HCT116 (cell line): ENCODE measurements around the gene UNC80. TPM values are rescaled to one million over a fixed set of nuclear protein-coding genes. Genes with fewer than 3 reads are reported as not detected.

Experiments used
- ATAC-seq: fragments of 200-7000 bp; cut with Tn5 transposase; 2 replicates; pipeline ENCODE4 v1.9.1; 2020; ENCODE audit warnings: mild to moderate bottlenecking, moderate library complexity
- BruUV-seq: library from RNA; stranded (reverse); fragments of 400-500 nt; replicated peaks from 2 replicates; lab custom pipeline; 2021; lab: Mats Ljungman, UMichigan
- CTCF ChIA-PET: fragments of 300-600 bp; sonication (Branson Sonifier 250); formaldehyde crosslinking; loops from one replicate; lab custom pipeline; 2021; ENCODE audit warnings: antibody characterized with exemption; lab: Charles Lee
- POLR2A ChIA-PET: fragments of 300-600, 350-600 bp; sonication (Branson Sonifier 250); formaldehyde crosslinking; loops from one replicate; lab custom pipeline; 2021; ENCODE audit warnings: antibody characterized with exemption; lab: Charles Lee
- RAD21 ChIA-PET, 2 experiments: fragments of 300-600 bp; sonication (Branson Sonifier 250); formaldehyde crosslinking; loops; one replicate each; lab custom pipeline; 2023; ENCODE audit warnings: low total read pairs in 2 of 2; ENCODE audit not compliant: uncharacterized antibody in 2 of 2, unreplicated experiment in 2 of 2, low non-redundant PET in 1 of 2; lab: Charles Lee
- DNase-seq: peaks from one replicate; pipeline ENCODE4 v3.0.0-alpha.2; 2010; ENCODE audit warnings: low read depth, low spot score
- H2AFZ ChIP-seq: fragments of 200-600 bp; shearing (Covaris generic), sonication (generic); 2 replicates; pipeline ENCODE4 v1.6.1; 2017; ENCODE audit warnings: low read depth, mixed run types, mixed read lengths, antibody characterized with exemption, low read length; ENCODE audit not compliant: poor library complexity, severe bottlenecking
- H3K27ac ChIP-seq: 2 replicates; pipeline ENCODE4 v1.5.1; 2012; ENCODE audit warnings: low read depth, low read length
- H3K27me3 ChIP-seq: fragments of 200-600 bp; sonication (generic); 2 replicates; pipeline ENCODE4 v1.6.1; 2016; ENCODE audit warnings: mixed run types, low read length, mixed read lengths; ENCODE audit not compliant: insufficient read depth
- H3K36me3 ChIP-seq, 2 experiments: fragments of 200-500 bp in 1 of 2; fragments of 200-600 bp in 1 of 2; sonication (Bioruptor generic) in 1 of 2; sonication (generic) in 1 of 2; 2 replicates each; pipeline versions ENCODE4 v1.5.1 to v1.6.1; 2014 to 2016; ENCODE audit warnings: low read length in 2 of 2, inconsistent platforms in 1 of 2, mixed read lengths in 1 of 2, mixed run types in 1 of 2; ENCODE audit not compliant: insufficient read depth in 2 of 2, control insufficient read depth in 1 of 2
- H3K4me1 ChIP-seq, 2 experiments: fragments of 200-600 bp in 1 of 2; sonication (generic) in 1 of 2; 2 replicates each; pipeline versions ENCODE4 v1.5.1 to v1.6.1; 2012 to 2017; ENCODE audit warnings: low read length in 2 of 2, inconsistent platforms in 1 of 2, mild to moderate bottlenecking in 1 of 2, mixed read lengths in 1 of 2, mixed run types in 1 of 2, moderate library complexity in 1 of 2; ENCODE audit not compliant: insufficient read depth in 2 of 2, control insufficient read depth in 1 of 2
- H3K4me2 ChIP-seq: fragments of 200-600 bp; sonication (generic); 2 replicates; pipeline ENCODE4 v1.6.1; 2017; ENCODE audit warnings: mixed run types, low read length, mixed read lengths
- H3K4me3 ChIP-seq, 2 experiments: fragments of 200-600 bp in 1 of 2; sonication (generic) in 1 of 2; replicated peaks in 1 of 2; 2 replicates each; pipeline ENCODE4 v1.5.1; 2011 to 2016; ENCODE audit warnings: low read length in 2 of 2, control low read depth in 1 of 2, low read depth in 1 of 2, mild to moderate bottlenecking in 1 of 2, mixed read lengths in 1 of 2, mixed run types in 1 of 2
- H3K79me2 ChIP-seq: fragments of 200-600 bp; sonication (generic); 2 replicates; pipeline ENCODE4 v1.6.1; 2017; ENCODE audit warnings: mild to moderate bottlenecking, mixed run types, low read length, moderate library complexity, mixed read lengths; ENCODE audit not compliant: insufficient read depth
- H3K9ac ChIP-seq: fragments of 200-600 bp; sonication (generic); 2 replicates; pipeline ENCODE4 v1.6.1; 2016; ENCODE audit warnings: low read length, mixed read lengths
- H3K9me2 ChIP-seq: fragments of 200-600 bp; sonication (generic), shearing (Covaris generic); 2 replicates; pipeline ENCODE4 v1.6.1; 2017; ENCODE audit warnings: mixed run types, mild to moderate bottlenecking, moderate library complexity; ENCODE audit not compliant: insufficient read depth
- H3K9me3 ChIP-seq, 2 experiments: fragments of 200-500 bp in 1 of 2; fragments of 200-600 bp in 1 of 2; sonication (Bioruptor generic) in 1 of 2; sonication (generic) in 1 of 2; 2 replicates each; pipeline ENCODE4 v1.6.1; 2014 to 2017; ENCODE audit warnings: low read length in 2 of 2, mixed read lengths in 2 of 2, inconsistent platforms in 1 of 2, low read depth in 1 of 2, mild to moderate bottlenecking in 1 of 2, mixed run types in 1 of 2, moderate library complexity in 1 of 2; ENCODE audit not compliant: control insufficient read depth in 1 of 2, insufficient read depth in 1 of 2
- H4K20me1 ChIP-seq: fragments of 200-600 bp; sonication (generic), shearing (Covaris generic); 2 replicates; pipeline ENCODE4 v1.6.1; 2017; ENCODE audit warnings: mixed run types, mild to moderate bottlenecking, moderate library complexity; ENCODE audit not compliant: insufficient read depth
- ATF3 ChIP-seq: IDR thresholded peaks from 2 replicates; pipeline ENCODE4 v1.6.1; 2012
- CTCF ChIP-seq, 3 experiments: fragments of 200-600 bp in 1 of 3; sonication (generic) in 1 of 3; IDR thresholded peaks in 2 of 3; conservative IDR thresholded peaks in 1 of 3; 2 replicates each; pipeline ENCODE4 v1.5.1; 2012 to 2017; ENCODE audit warnings: low read depth in 2 of 3, low read length in 2 of 3, antibody characterized with exemption in 1 of 3, borderline replicate concordance in 1 of 3, control low read depth in 1 of 3, mild to moderate bottlenecking in 1 of 3, mixed read lengths in 1 of 3, mixed run types in 1 of 3, moderate library complexity in 1 of 3; ENCODE audit not compliant: insufficient read depth in 1 of 3
- EGR1 ChIP-seq: IDR thresholded peaks from 2 replicates; pipeline ENCODE4 v1.6.1; 2012; ENCODE audit warnings: low read depth
- ELF1 ChIP-seq: IDR thresholded peaks from 2 replicates; pipeline ENCODE4 v1.6.1; 2012; ENCODE audit warnings: low read depth, borderline replicate concordance
- FOSL1 ChIP-seq: IDR thresholded peaks from 2 replicates; pipeline ENCODE4 v1.6.1; 2012; ENCODE audit warnings: low read depth
- MAX ChIP-seq: IDR thresholded peaks from 2 replicates; pipeline ENCODE4 v1.6.1; 2012
- POLR2A ChIP-seq: IDR thresholded peaks from 2 replicates; pipeline ENCODE4 v1.7.0; 2011; ENCODE audit warnings: borderline replicate concordance; ENCODE audit not compliant: insufficient read depth, insufficient read length; ENCODE audit errors: extremely low read depth
- REST ChIP-seq: IDR thresholded peaks from 2 replicates; pipeline ENCODE4 v1.6.1; 2012; ENCODE audit warnings: low read depth
- SRF ChIP-seq: IDR thresholded peaks from 2 replicates; pipeline ENCODE4 v1.6.1; 2012; ENCODE audit warnings: low read depth
- TCF7L2 ChIP-seq: IDR thresholded peaks from 2 replicates; pipeline ENCODE4 v1.7.0; 2011; ENCODE audit warnings: borderline replicate concordance, inconsistent platforms; ENCODE audit not compliant: insufficient read depth, insufficient read length; ENCODE audit errors: extremely low read depth
- ZBTB33 ChIP-seq: IDR thresholded peaks from 2 replicates; pipeline ENCODE4 v1.6.1; 2011; ENCODE audit warnings: mild to moderate bottlenecking, low read length, moderate library complexity; ENCODE audit not compliant: insufficient replicate concordance; ENCODE audit errors: extremely low read depth
- ZFX ChIP-seq: fragments of 450-650 bp; IDR thresholded peaks from 2 replicates; pipeline ENCODE4 v1.6.1; 2017
- intact Hi-C: fragments of 100-400 bp; cut with micrococcal nuclease; formaldehyde crosslinking; loops from 2 replicates; pipeline ENCODE4 v1.10.0; 2022
- total RNA-seq: library from RNA; stranded (reverse); gene quantifications from one replicate; pipeline ENCODE4 v1.2.1, GENCODE V29; 2021; ENCODE audit not compliant: unreplicated experiment

Gene UNC80
- total RNA-seq, 1 experiment from 2014 or later, result not detected

- no peak overlapping the region for H3K9ac ChIP-seq
- no peak overlapping the region for H3K4me3 ChIP-seq
- intact Hi-C loops, result no loop called here
- ATAC-seq, result no peak
- no peaks in the 10 kb centered on the region for H3K9me2 ChIP-seq
- no peaks in the 10 kb centered on the region for H3K79me2 ChIP-seq
- H3K4me2 ChIP-seq, result no peak overlapping the region
- no peak overlapping the region for H3K27ac ChIP-seq
- POLR2A ChIA-PET, result no interaction called here
- no TSS peak for BruUV-seq
- no peak overlapping the region for H2AFZ ChIP-seq
- CTCF ChIA-PET, result no interaction called here
- TF ChIP-seq ZBTB33 (no peak), TCF7L2 (no peak), MAX (no peak), FOSL1 (no peak), CTCF (IDR thresholded peaks at IDR 0.05 in 2 of 3, conservative IDR thresholded peaks at IDR 0.05 in 1 of 3; ENCODE audit: borderline replicate concordance in 1 of 3, insufficient read depth in 1 of 3, low read depth in 2 of 3, low read length in 2 of 3) (no peak), REST (no peak), ZFX (no peak), ELF1 (no peak), EGR1 (no peak), ATF3 (no peak), SRF (no peak), POLR2A (no peak)
- TF ChIP-seq, all 23 proteins: peak for 0
- RAD21 ChIA-PET, result no interaction called here
- H3K27me3 ChIP-seq, result no peaks in the 10 kb centered on the region
- DNase-seq, result no peak
- H3K36me3 ChIP-seq, result no peaks in the 10 kb centered on the region
- no peaks in the 10 kb centered on the region for H3K9me3 ChIP-seq
- H4K20me1 ChIP-seq, result no peaks in the 10 kb centered on the region
- no peaks in the 10 kb centered on the region for H3K4me1 ChIP-seq
Observed at GRCh38 chr2:209762563-209762962, 9.1 kb upstream of the UNC80 start.
